GM10847 (cell line): Measurements from ENCODE around the gene USE1.

Source experiments
- POLR2A ChIP-seq: IDR thresholded peaks from 2 replicates; pipeline ENCODE4 v1.6.1; 2011; ENCODE audit not compliant: insufficient read length; ENCODE audit errors: extremely low read depth

USE1 gene

GRCh38 chr19:17200408-17201079 lies 14.6 kb upstream of the USE1 start:
- TF ChIP-seq POLR2A, result no peak

- TF ChIP-seq POLR2A, result no peak
Measured at GRCh38 chr19:17202249-17202648, 12.9 kb upstream of the USE1 start.

- TF ChIP-seq POLR2A, result no peak
Measured at GRCh38 chr19:17202713-17203112, 12.4 kb upstream of the USE1 start.

GRCh38 chr19:17205237-17206140 lies 9.7 kb upstream of the USE1 start:
- no peak for TF ChIP-seq POLR2A

GRCh38 chr19:17206736-17207581 lies 8.2 kb upstream of the USE1 start:
- TF ChIP-seq POLR2A, result no peak

- no peak for TF ChIP-seq POLR2A
Measured at GRCh38 chr19:17209126-17210036, 5.8 kb upstream of the USE1 start.

GRCh38 chr19:17210296-17210695 lies 4.9 kb upstream of the USE1 start:
- TF ChIP-seq POLR2A, result no peak

GRCh38 chr19:17211547-17212446 lies 3.4 kb upstream of the USE1 start:
- no peak for TF ChIP-seq POLR2A

- no peak for TF ChIP-seq POLR2A
Measured at GRCh38 chr19:17213334-17213733, 1.8 kb upstream of the USE1 start.

- no peak for TF ChIP-seq POLR2A
Measured at GRCh38 chr19:17214508-17215126, 540 bp upstream of the USE1 start.

GRCh38 chr19:17216058-17216670 lies 1.0 kb downstream of the USE1 start:
- TF ChIP-seq POLR2A, result no peak

GRCh38 chr19:17219286-17219685 lies 4.1 kb downstream of the USE1 start:
- no peak for TF ChIP-seq POLR2A
